ENCODE data around the gene PDGFRB. TPM values are rescaled to one million over a fixed set of nuclear protein-coding genes. Genes with fewer than 3 reads are reported as not detected.

PDGFRB gene
- total RNA-seq, 1 experiment from 2014 or later: 1.1 TPM

- no peak for DNase-seq (ENCODE audit: low spot score)
Measured at GRCh38 chr5:150146235-150146634, 9.4 kb downstream of the PDGFRB start.

- no peak for DNase-seq (ENCODE audit: low spot score)
Measured at GRCh38 chr5:150144879-150145278, 10.8 kb downstream of the PDGFRB start.

GRCh38 chr5:150144246-150144801 lies 11.3 kb downstream of the PDGFRB start:
- DNase-seq (ENCODE audit: low spot score): no peak

- peak; percentile 10 for DNase-seq (ENCODE audit: low spot score)
Measured at GRCh38 chr5:150143350-150144245, 12.0 kb downstream of the PDGFRB start.

GRCh38 chr5:150142959-150143349 lies 12.7 kb downstream of the PDGFRB start:
- DNase-seq (ENCODE audit: low spot score): peak; percentile 17

- DNase-seq (ENCODE audit: low spot score): no peak
Measured at GRCh38 chr5:150142185-150142958, 13.3 kb downstream of the PDGFRB start.

- no peak for DNase-seq (ENCODE audit: low spot score)
Measured at GRCh38 chr5:150141544-150142184, 14.0 kb downstream of the PDGFRB start.

GRCh38 chr5:150140830-150141229 lies 14.8 kb downstream of the PDGFRB start:
- DNase-seq (ENCODE audit: low spot score): no peak

- DNase-seq (ENCODE audit: low spot score): no peak
Measured at GRCh38 chr5:150139334-150139733, 16.3 kb downstream of the PDGFRB start.

- no peak for DNase-seq (ENCODE audit: low spot score)
Measured at GRCh38 chr5:150138551-150139265, 16.9 kb downstream of the PDGFRB start.

- DNase-seq (ENCODE audit: low spot score): no peak
Measured at GRCh38 chr5:150137997-150138396, 17.6 kb downstream of the PDGFRB start.

GRCh38 chr5:150137168-150137957 lies 18.3 kb downstream of the PDGFRB start:
- no peak for DNase-seq (ENCODE audit: low spot score)

- DNase-seq (ENCODE audit: low spot score): no peak
Measured at GRCh38 chr5:150136305-150137167, 19.1 kb downstream of the PDGFRB start.

- DNase-seq (ENCODE audit: low spot score): no peak
Measured at GRCh38 chr5:150135557-150136304, 19.9 kb downstream of the PDGFRB start.

- DNase-seq (ENCODE audit: low spot score): no peak
Measured at GRCh38 chr5:150134198-150134588, 21.5 kb downstream of the PDGFRB start.

- no peak for DNase-seq (ENCODE audit: low spot score)
Measured at GRCh38 chr5:150133581-150134197, 22.0 kb downstream of the PDGFRB start.

- no peak for DNase-seq (ENCODE audit: low spot score)
Measured at GRCh38 chr5:150132740-150133139, 22.9 kb downstream of the PDGFRB start.
